Measurements from ENCODE around the gene DARS1.

DARS1 gene

GRCh38 chr2:136032192-136032591 lies 46.8 kb upstream of the DARS1 start:
- no peak overlapping the region for H3K4me2 ChIP-seq (ENCODE audit: low read length)
- H2AFZ ChIP-seq (ENCODE audit: low read length): no peak overlapping the region
- H4K20me1 ChIP-seq (ENCODE audit: insufficient read depth, low read length): no peaks in the 10 kb centered on the region
- no peak overlapping the region for H3K4me3 ChIP-seq (ENCODE audit: low read depth, low read length, poor library complexity, severe bottlenecking)
- H3K27ac ChIP-seq (ENCODE audit: low read depth, low read length, poor library complexity, severe bottlenecking): no peak overlapping the region
- TF ChIP-seq, protein P1, sequence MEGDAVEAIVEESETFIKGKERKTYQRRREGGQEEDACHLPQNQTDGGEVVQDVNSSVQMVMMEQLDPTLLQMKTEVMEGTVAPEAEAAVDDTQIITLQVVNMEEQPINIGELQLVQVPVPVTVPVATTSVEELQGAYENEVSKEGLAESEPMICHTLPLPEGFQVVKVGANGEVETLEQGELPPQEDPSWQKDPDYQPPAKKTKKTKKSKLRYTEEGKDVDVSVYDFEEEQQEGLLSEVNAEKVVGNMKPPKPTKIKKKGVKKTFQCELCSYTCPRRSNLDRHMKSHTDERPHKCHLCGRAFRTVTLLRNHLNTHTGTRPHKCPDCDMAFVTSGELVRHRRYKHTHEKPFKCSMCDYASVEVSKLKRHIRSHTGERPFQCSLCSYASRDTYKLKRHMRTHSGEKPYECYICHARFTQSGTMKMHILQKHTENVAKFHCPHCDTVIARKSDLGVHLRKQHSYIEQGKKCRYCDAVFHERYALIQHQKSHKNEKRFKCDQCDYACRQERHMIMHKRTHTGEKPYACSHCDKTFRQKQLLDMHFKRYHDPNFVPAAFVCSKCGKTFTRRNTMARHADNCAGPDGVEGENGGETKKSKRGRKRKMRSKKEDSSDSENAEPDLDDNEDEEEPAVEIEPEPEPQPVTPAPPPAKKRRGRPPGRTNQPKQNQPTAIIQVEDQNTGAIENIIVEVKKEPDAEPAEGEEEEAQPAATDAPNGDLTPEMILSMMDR (IDR thresholded peaks at IDR 0.05; ENCODE audit: low read length): no peak
- no peak for TF ChIP-seq EZH2 (IDR thresholded peaks at IDR 0.05; ENCODE audit: borderline replicate concordance, low read length)
- H3K4me1 ChIP-seq (ENCODE audit: insufficient read depth, low read length, severe bottlenecking): no peaks in the 10 kb centered on the region
- no peaks in the 10 kb centered on the region for H3K79me2 ChIP-seq (ENCODE audit: insufficient read depth, low read length)
- H3F3A ChIP-seq (ENCODE audit: insufficient read depth, low read length): no peaks in the 10 kb centered on the region
- H3K27me3 ChIP-seq (ENCODE audit: insufficient read depth, low read length): no peaks in the 10 kb centered on the region
- H3K36me3 ChIP-seq (ENCODE audit: insufficient read depth, low read length): no peaks in the 10 kb centered on the region
- no peaks in the 10 kb centered on the region for H3K9me3 ChIP-seq (ENCODE audit: low read length)
- H3K9ac ChIP-seq (ENCODE audit: low read length): no peak overlapping the region
- H3K9me2 ChIP-seq (ENCODE audit: low read depth, low read length): no peaks in the 10 kb centered on the region

DNA sequence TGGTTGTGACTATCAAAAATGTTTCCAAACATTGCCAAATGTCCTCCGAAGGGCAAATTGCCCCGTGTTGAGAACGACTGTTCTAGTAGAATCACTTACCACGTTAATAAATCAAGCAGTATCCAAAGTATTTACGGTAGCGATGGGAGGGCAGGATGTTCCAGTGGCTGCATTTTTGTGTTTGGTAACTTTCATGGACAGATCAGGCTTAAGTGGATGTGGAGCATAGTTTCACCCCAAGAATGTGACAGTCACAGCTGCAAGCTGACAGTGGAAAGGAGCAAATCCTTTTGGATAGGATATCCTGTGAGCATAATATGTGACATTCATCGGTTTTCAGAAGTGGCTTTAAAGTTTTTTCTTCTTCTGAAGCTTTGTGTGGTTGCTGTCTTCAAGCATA lies 46.3 kb upstream of the DARS1 start:
- H3K79me2 ChIP-seq (ENCODE audit: insufficient read depth, low read length): no peaks in the 10 kb centered on the region
- H3K27ac ChIP-seq (ENCODE audit: low read depth, low read length, poor library complexity, severe bottlenecking): no peak overlapping the region
- no peaks in the 10 kb centered on the region for H3K27me3 ChIP-seq (ENCODE audit: insufficient read depth, low read length)
- no peaks in the 10 kb centered on the region for H3K9me3 ChIP-seq (ENCODE audit: low read length)
- TF ChIP-seq, protein P1 (IDR thresholded peaks at IDR 0.05; ENCODE audit: low read length): no peak
- no peak for TF ChIP-seq EZH2 (IDR thresholded peaks at IDR 0.05; ENCODE audit: borderline replicate concordance, low read length)
- no peak overlapping the region for H2AFZ ChIP-seq (ENCODE audit: low read length)
- H4K20me1 ChIP-seq (ENCODE audit: insufficient read depth, low read length): no peaks in the 10 kb centered on the region
- no peaks in the 10 kb centered on the region for H3K4me1 ChIP-seq (ENCODE audit: insufficient read depth, low read length, severe bottlenecking)
- no peak overlapping the region for H3K9ac ChIP-seq (ENCODE audit: low read length)
- no peaks in the 10 kb centered on the region for H3F3A ChIP-seq (ENCODE audit: insufficient read depth, low read length)
- no peaks in the 10 kb centered on the region for H3K36me3 ChIP-seq (ENCODE audit: insufficient read depth, low read length)
- no peak overlapping the region for H3K4me2 ChIP-seq (ENCODE audit: low read length)
- no peaks in the 10 kb centered on the region for H3K9me2 ChIP-seq (ENCODE audit: low read depth, low read length)
- no peak overlapping the region for H3K4me3 ChIP-seq (ENCODE audit: low read depth, low read length, poor library complexity, severe bottlenecking)

- Histone ChIP-seq H3K4me3 (ENCODE audit: low read depth, low read length, poor library complexity, severe bottlenecking) (no peak overlapping the region), H3K9ac (ENCODE audit: low read length) (no peak overlapping the region), H3K36me3 (ENCODE audit: insufficient read depth, low read length) (no peaks in the 10 kb centered on the region), H3K4me1 (ENCODE audit: insufficient read depth, low read length, severe bottlenecking) (peaks cover 6% of the 10 kb centered on the region), H2AFZ (ENCODE audit: low read length) (no peak overlapping the region), H3K9me3 (ENCODE audit: low read length) (no peaks in the 10 kb centered on the region), H3K9me2 (ENCODE audit: low read depth, low read length) (no peaks in the 10 kb centered on the region), H3K4me2 (ENCODE audit: low read length) (no peak overlapping the region), H3F3A (ENCODE audit: insufficient read depth, low read length) (no peaks in the 10 kb centered on the region), H3K27me3 (ENCODE audit: insufficient read depth, low read length) (no peaks in the 10 kb centered on the region), H3K79me2 (ENCODE audit: insufficient read depth, low read length) (no peaks in the 10 kb centered on the region), H3K27ac (ENCODE audit: low read depth, low read length, poor library complexity, severe bottlenecking) (no peak overlapping the region), H4K20me1 (ENCODE audit: insufficient read depth, low read length) (no peaks in the 10 kb centered on the region)
- TF ChIP-seq, protein P1 (IDR thresholded peaks at IDR 0.05; ENCODE audit: low read length): no peak
- no peak for TF ChIP-seq EZH2 (IDR thresholded peaks at IDR 0.05; ENCODE audit: borderline replicate concordance, low read length)
These were observed 45.0 kb upstream of the DARS1 start for GRCh38 chr2:136030406-136030805.
